Mucosa of rectum (tissue), 2 donors: ENCODE data around the gene GNAS.

Experiments used
- H3K27ac ChIP-seq, 2 donors: one replicate each; pipeline ENCODE4 v1.7.0; 2013; ENCODE audit warnings: inconsistent platforms in 2 of 2, low read depth in 2 of 2, low read length in 2 of 2
- H3K27me3 ChIP-seq, 2 donors: one replicate each; pipeline ENCODE4 v1.7.0; 2013; ENCODE audit warnings: low read length in 2 of 2; ENCODE audit not compliant: control insufficient read depth in 2 of 2, insufficient read depth in 2 of 2
- H3K36me3 ChIP-seq, 2 donors: one replicate each; pipeline ENCODE4 v1.7.0; 2013; ENCODE audit warnings: low read length in 2 of 2; ENCODE audit not compliant: control insufficient read depth in 2 of 2, insufficient read depth in 2 of 2
- H3K4me1 ChIP-seq, 2 donors: one replicate each; pipeline ENCODE4 v1.7.0; 2013; ENCODE audit warnings: low read length in 2 of 2, mild to moderate bottlenecking in 1 of 2; ENCODE audit not compliant: control insufficient read depth in 2 of 2, insufficient read depth in 2 of 2
- H3K4me3 ChIP-seq, 2 donors: one replicate each; pipeline ENCODE4 v1.7.0; 2013; ENCODE audit warnings: low read length in 2 of 2
- H3K9ac ChIP-seq, 2 donors: one replicate each; pipeline ENCODE4 v1.7.0; 2013; ENCODE audit warnings: low read length in 2 of 2, low read depth in 1 of 2, mild to moderate bottlenecking in 1 of 2
- H3K9me3 ChIP-seq, 2 donors: one replicate each; pipeline ENCODE4 v1.7.0; 2013; ENCODE audit warnings: low read length in 2 of 2; ENCODE audit not compliant: control insufficient read depth in 2 of 2
- donor health status: healthy.
- donor health status: Normal muscosa, but diverticular disease.

GNAS gene

GRCh38 chr20:58852543-58853271, at the start of gene GNAS:
GNAS (plus strand) TSS chr20:58852716.
- Histone ChIP-seq H3K36me3 (no peaks in the 10 kb centered on the region), H3K9ac (no peak within 1 kb of the TSS), H3K4me1 (peaks cover 0 to 6% of the 10 kb centered on the region in 2 donors), H3K27me3 (peaks cover 16 to 31% of the 10 kb centered on the region in 2 donors), H3K4me3 (peak within 1 kb of the TSS; percentile 29 to 52), H3K27ac (no peak within 1 kb of the TSS), H3K9me3 (no peaks in the 10 kb centered on the region)

DNA sequence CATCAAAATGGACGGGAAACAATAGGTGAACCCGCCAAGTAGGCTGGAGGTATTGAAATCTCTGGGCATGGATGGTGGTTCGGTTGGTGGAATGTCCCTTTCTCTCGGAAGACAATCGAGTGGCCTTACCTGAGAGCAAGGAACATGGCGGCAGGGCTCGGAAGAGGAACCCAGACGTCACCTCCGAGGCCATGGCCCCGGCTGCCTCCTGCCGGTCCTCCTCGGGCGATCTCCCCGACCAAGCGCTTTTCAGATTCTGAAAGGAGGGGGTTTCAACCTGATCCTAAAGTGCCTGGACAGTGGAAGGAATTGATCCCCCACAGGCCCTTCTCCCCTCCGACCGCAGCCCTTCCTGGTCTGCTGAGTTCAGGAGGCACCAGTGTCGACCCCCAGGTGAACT, 49.0 kb upstream of the GNAS start:
- Histone ChIP-seq H3K4me3 (no peak overlapping the region), H3K27me3 (peaks cover 0 to 5% of the 10 kb centered on the region in 2 donors), H3K9ac (no peak overlapping the region), H3K4me1 (no peaks in the 10 kb centered on the region), H3K27ac (no peak overlapping the region), H3K36me3 (no peaks in the 10 kb centered on the region), H3K9me3 (no peaks in the 10 kb centered on the region)

GRCh38 chr20:58807801-58808200, 44.7 kb upstream of the GNAS start:
- Histone ChIP-seq H3K4me1 (no peaks in the 10 kb centered on the region), H3K36me3 (no peaks in the 10 kb centered on the region), H3K9ac (no peak overlapping the region), H3K27ac (no peak overlapping the region), H3K27me3 (peaks cover 0 to 4% of the 10 kb centered on the region in 2 donors), H3K9me3 (no peaks in the 10 kb centered on the region), H3K4me3 (no peak overlapping the region)

DNA sequence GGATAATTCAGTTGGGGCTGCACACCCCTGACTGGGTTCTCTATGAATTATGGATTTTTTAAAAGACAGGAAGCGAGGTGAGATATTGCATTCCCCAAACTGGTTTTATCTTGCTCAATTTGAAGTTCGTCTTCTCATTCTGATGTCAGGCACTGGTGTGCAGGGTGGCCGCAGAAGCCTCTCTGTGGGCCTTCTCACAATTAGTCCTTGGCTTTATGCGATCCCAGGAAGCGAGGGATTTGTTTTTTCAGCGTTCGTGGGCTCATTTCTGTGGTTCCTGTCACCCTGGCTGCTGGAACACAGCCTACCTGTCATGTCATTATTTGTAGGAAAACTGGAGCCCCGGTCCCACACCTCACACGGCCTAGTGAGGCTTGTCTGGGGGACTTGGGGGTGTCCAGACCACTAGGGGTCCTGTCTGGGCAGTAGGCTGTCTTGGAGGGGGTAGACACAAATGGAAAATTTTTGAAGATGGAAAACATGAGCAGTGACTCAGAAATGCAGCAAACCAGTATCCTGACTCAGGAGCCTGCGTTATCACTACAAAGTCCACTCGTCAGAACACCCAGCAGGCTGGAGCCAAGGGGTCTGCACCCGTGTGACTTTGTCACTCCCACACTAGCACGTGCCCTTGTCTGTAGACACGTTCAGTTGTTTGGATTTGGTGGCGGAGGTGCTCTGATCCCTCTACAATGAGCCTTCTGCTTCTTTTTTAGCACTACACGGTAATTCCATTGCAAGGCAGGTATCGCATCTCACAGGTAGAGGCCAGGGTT, 44.1 kb upstream of the GNAS start:
- Histone ChIP-seq H3K27me3 (peaks cover 0 to 2% of the 10 kb centered on the region in 2 donors), H3K27ac (no peak overlapping the region)

GRCh38 chr20:58810116-58810878, 42.2 kb upstream of the GNAS start:
- no peaks in the 10 kb centered on the region for H3K9me3 ChIP-seq
- H3K4me3 ChIP-seq: no peak overlapping the region
- H3K27ac ChIP-seq: no peak overlapping the region
- H3K9ac ChIP-seq: no peak overlapping the region
- H3K4me1 ChIP-seq: no peaks in the 10 kb centered on the region
- no peaks in the 10 kb centered on the region for H3K36me3 ChIP-seq
- no peaks in the 10 kb centered on the region for H3K27me3 ChIP-seq

More for the DNA sequence above, 44.1 kb upstream of the GNAS start:
- H3K4me1 ChIP-seq: no peaks in the 10 kb centered on the region
- no peak overlapping the region for H3K4me3 ChIP-seq
- H3K36me3 ChIP-seq: no peaks in the 10 kb centered on the region
- no peaks in the 10 kb centered on the region for H3K9me3 ChIP-seq
- H3K9ac ChIP-seq: no peak overlapping the region

- H3K9me3 ChIP-seq: no peaks in the 10 kb centered on the region
- H3K9ac ChIP-seq: no peak overlapping the region
- no peaks in the 10 kb centered on the region for H3K27me3 ChIP-seq
- no peaks in the 10 kb centered on the region for H3K36me3 ChIP-seq
- H3K27ac ChIP-seq: no peak overlapping the region
- no peak overlapping the region for H3K4me3 ChIP-seq
- no peaks in the 10 kb centered on the region for H3K4me1 ChIP-seq
These were observed 41.7 kb upstream of the GNAS start for GRCh38 chr20:58810879-58811250.

GRCh38 chr20:58811334-58811733, 41.2 kb upstream of the GNAS start:
- no peaks in the 10 kb centered on the region for H3K27me3 ChIP-seq
- no peaks in the 10 kb centered on the region for H3K4me1 ChIP-seq
- H3K4me3 ChIP-seq: no peak overlapping the region
- H3K36me3 ChIP-seq: no peaks in the 10 kb centered on the region
- H3K27ac ChIP-seq: no peak overlapping the region
- H3K9me3 ChIP-seq: no peaks in the 10 kb centered on the region
- no peak overlapping the region for H3K9ac ChIP-seq

GRCh38 chr20:58813369-58813768, 39.1 kb upstream of the GNAS start:
- Histone ChIP-seq H3K9ac (no peak overlapping the region), H3K4me1 (no peaks in the 10 kb centered on the region), H3K4me3 (no peak overlapping the region), H3K27ac (no peak overlapping the region), H3K27me3 (no peaks in the 10 kb centered on the region), H3K36me3 (no peaks in the 10 kb centered on the region), H3K9me3 (no peaks in the 10 kb centered on the region)

DNA sequence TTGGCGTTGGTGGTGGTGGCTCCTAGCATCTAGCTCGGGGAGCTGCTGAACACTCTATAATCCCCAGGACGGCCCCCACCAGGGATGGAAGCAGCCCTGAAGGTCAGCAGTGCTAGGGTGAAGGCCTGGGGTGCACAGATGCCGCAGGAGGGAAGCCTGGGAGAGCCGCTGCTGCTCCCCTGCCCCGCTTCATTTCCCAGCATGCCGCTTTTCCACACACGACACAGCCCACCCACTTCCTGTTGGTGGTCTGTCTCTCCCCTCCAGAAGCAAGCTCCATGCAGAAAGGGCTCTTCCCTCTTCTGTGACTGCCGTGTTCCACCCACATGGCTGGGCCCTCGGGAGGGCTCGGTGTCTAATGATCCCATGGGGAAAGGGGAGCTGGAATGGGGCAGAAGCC, 37.1 kb upstream of the GNAS start:
- H3K9ac ChIP-seq: no peak overlapping the region
- H3K9me3 ChIP-seq: no peaks in the 10 kb centered on the region
- no peak overlapping the region for H3K27ac ChIP-seq
- no peaks in the 10 kb centered on the region for H3K4me1 ChIP-seq
- H3K36me3 ChIP-seq: no peaks in the 10 kb centered on the region
- no peaks in the 10 kb centered on the region for H3K27me3 ChIP-seq
- no peak overlapping the region for H3K4me3 ChIP-seq

GRCh38 chr20:58816051-58816450, 36.5 kb upstream of the GNAS start:
- no peak overlapping the region for H3K4me3 ChIP-seq
- no peak overlapping the region for H3K9ac ChIP-seq
- no peaks in the 10 kb centered on the region for H3K27me3 ChIP-seq
- no peaks in the 10 kb centered on the region for H3K9me3 ChIP-seq
- H3K27ac ChIP-seq: no peak overlapping the region
- no peaks in the 10 kb centered on the region for H3K4me1 ChIP-seq
- H3K36me3 ChIP-seq: no peaks in the 10 kb centered on the region
